Suprapubic skin (tissue), 4 donors: ENCODE data around the gene ASCC2. TPM values are rescaled to one million over a fixed set of nuclear protein-coding genes. Genes with fewer than 3 reads are reported as not detected.
A peak's percentile ranks its signal among the peaks of the same experiment; 100 is the strongest.

Source experiments
- DNase-seq, 2 donors: peaks; one replicate each; pipeline ENCODE4 v3.0.0-alpha.2; 2019; ENCODE audit warnings: low spot score in 2 of 2
- H3K27ac ChIP-seq: fragments of 200-600 bp; sonication (generic); one replicate; pipeline ENCODE4 v1.5.1; 2019
- H3K27me3 ChIP-seq: fragments of 200-600 bp; sonication (generic); one replicate; pipeline ENCODE4 v1.5.1; 2019
- H3K36me3 ChIP-seq: fragments of 200-600 bp; sonication (generic); one replicate; pipeline ENCODE4 v1.5.1; 2019
- H3K4me1 ChIP-seq: fragments of 200-600 bp; sonication (generic); one replicate; pipeline ENCODE4 v1.5.1; 2019
- H3K4me3 ChIP-seq: fragments of 200-600 bp; sonication (generic); one replicate; pipeline ENCODE4 v1.5.1; 2019; ENCODE audit warnings: mild to moderate bottlenecking
- H3K9me3 ChIP-seq: fragments of 200-600 bp; sonication (generic); one replicate; pipeline ENCODE4 v1.5.1; 2019
- EP300 ChIP-seq: sonication (generic); formaldehyde crosslinking; IDR thresholded peaks from one replicate; pipeline ENCODE4 v1.6.1; 2017; ENCODE audit warnings: antibody characterized with exemption
- POLR2A ChIP-seq, 2 donors: fragments of 450-650 bp; IDR thresholded peaks; one replicate each; pipeline ENCODE4 v1.6.1; 2017; ENCODE audit warnings: antibody characterized with exemption in 2 of 2, mild to moderate bottlenecking in 2 of 2, moderate library complexity in 2 of 2
- POLR2AphosphoS5 ChIP-seq, 3 donors: sonication (generic); formaldehyde crosslinking; IDR thresholded peaks; one replicate each; pipeline ENCODE4 v1.6.1; 2017; ENCODE audit warnings: antibody characterized with exemption in 3 of 3
- WGBS: methylation state at CpG from one replicate; pipeline ENCODE4 v1.1.5; 2018; 5-methylcytosine and 5-hydroxymethylcytosine counted together
- total RNA-seq, 4 donors: library from RNA; depleted of rRNA; stranded (reverse); fragments of >200 nt; gene quantifications; one replicate each; pipeline ENCODE4 v1.1.0, GENCODE V29; 2016
- TF ChIP-seq, protein P1 (sequence below), 2 donors: fragments of 200-600 bp in 1 of 2; fragments of 450-650 bp in 1 of 2; sonication (generic) in 1 of 2; IDR thresholded peaks; one replicate each; pipeline ENCODE4 v1.5.1; 2016 to 2019; ENCODE audit warnings: antibody characterized with exemption in 2 of 2, mild to moderate bottlenecking in 1 of 2, moderate library complexity in 1 of 2

Gene ASCC2
- total RNA-seq, 4 donors from 2014 or later: 35.6 to 57.3 (median 43.2) TPM

DNA sequence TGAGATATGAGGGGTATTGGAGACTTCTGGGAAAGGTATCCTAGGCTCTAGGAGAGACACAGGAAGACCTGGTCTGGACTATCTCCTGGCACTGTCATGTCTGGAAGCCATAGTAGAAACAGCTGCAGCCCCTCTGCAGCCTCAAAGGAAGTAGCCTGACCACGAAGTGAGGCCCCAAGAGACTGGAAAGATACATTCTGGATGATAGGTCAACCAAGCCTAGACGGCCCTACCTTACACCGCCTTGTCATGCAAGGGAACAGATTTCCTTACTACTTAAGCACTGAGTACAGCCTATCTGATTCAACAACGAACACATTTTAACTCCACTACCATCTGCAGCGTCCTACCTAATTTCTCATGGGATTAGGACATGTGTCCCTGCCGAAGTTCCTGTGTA, 39.8 kb downstream of the ASCC2 start:
- peaks cover 73% of the 10 kb centered on the region for H3K36me3 ChIP-seq
- no peaks in the 10 kb centered on the region for H3K9me3 ChIP-seq
- no peak for DNase-seq
- H3K4me1 ChIP-seq: peaks cover 28% of the 10 kb centered on the region
- H3K27ac ChIP-seq: peak overlapping the region; percentile 79
- no peaks in the 10 kb centered on the region for H3K27me3 ChIP-seq
- H3K4me3 ChIP-seq: no peak overlapping the region
- WGBS: 80% methylated on average over 6 of the region's 6 CpGs
- TF ChIP-seq, protein P1, sequence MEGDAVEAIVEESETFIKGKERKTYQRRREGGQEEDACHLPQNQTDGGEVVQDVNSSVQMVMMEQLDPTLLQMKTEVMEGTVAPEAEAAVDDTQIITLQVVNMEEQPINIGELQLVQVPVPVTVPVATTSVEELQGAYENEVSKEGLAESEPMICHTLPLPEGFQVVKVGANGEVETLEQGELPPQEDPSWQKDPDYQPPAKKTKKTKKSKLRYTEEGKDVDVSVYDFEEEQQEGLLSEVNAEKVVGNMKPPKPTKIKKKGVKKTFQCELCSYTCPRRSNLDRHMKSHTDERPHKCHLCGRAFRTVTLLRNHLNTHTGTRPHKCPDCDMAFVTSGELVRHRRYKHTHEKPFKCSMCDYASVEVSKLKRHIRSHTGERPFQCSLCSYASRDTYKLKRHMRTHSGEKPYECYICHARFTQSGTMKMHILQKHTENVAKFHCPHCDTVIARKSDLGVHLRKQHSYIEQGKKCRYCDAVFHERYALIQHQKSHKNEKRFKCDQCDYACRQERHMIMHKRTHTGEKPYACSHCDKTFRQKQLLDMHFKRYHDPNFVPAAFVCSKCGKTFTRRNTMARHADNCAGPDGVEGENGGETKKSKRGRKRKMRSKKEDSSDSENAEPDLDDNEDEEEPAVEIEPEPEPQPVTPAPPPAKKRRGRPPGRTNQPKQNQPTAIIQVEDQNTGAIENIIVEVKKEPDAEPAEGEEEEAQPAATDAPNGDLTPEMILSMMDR (IDR thresholded peaks at IDR 0.05): no peak
- TF ChIP-seq POLR2AphosphoS5 (IDR thresholded peaks at IDR 0.05): no peak
- no peak for TF ChIP-seq POLR2A (IDR thresholded peaks at IDR 0.05)
- no peak for TF ChIP-seq EP300

DNA sequence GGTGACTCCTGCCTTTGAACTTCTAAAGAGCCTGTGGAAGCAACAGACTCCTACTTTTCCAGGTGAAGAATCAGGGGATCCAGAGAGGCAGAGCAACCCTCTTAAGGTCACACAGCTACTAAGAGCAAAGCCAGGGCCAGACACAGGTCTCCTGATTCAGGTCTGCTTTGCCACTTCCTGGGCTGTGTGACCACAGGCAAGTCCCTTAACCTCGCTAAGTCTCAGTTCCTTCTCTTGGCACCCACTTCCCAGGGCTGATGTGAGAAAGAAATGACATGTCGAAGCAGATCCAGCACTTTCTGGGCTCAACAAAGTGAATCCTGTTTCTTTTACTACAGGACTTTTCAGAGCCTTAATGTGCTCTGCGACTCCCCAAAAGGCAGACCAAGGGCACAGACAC, 40.7 kb downstream of the ASCC2 start:
- no peak overlapping the region for H3K4me3 ChIP-seq
- TF ChIP-seq EP300 (no peak), POLR2AphosphoS5 (IDR thresholded peaks at IDR 0.05) (no peak), POLR2A (IDR thresholded peaks at IDR 0.05) (no peak)
- TF ChIP-seq, protein P1 (IDR thresholded peaks at IDR 0.05): no peak
- no peak overlapping the region for H3K27ac ChIP-seq
- no peak for DNase-seq
- WGBS: 83% methylated on average over 3 of the region's 3 CpGs
- peaks cover 28% of the 10 kb centered on the region for H3K4me1 ChIP-seq
- no peaks in the 10 kb centered on the region for H3K27me3 ChIP-seq
- H3K9me3 ChIP-seq: no peaks in the 10 kb centered on the region
- peaks cover 73% of the 10 kb centered on the region for H3K36me3 ChIP-seq

DNA sequence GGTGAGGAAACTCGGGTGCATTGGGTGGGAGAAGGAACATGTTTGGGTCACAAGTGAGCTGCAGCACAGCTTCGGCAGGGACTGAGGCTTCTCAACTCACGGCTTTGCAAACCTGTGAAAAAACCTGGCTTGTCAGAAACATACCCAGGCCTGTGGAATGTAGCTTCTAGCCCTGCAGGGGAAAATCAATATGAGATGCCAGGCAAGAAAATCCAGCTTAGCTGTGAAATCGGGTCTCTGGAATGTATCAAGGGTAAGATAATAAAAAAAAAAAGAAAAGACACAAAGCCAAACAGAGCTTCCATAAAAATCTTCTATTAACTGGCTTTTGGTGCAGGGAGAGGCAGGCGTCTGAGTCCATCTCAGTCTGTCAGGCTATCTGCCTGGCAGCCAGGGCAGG, 42.4 kb downstream of the ASCC2 start:
- Histone ChIP-seq H3K36me3 (peaks cover 73% of the 10 kb centered on the region), H3K27ac (no peak overlapping the region), H3K4me1 (peaks cover 28% of the 10 kb centered on the region), H3K9me3 (no peaks in the 10 kb centered on the region), H3K27me3 (no peaks in the 10 kb centered on the region), H3K4me3 (no peak overlapping the region)
- no peak for DNase-seq
- 69% methylated on average over 5 of the region's 5 CpGs for WGBS
- TF ChIP-seq EP300: no peak
- no peak for TF ChIP-seq POLR2AphosphoS5 (IDR thresholded peaks at IDR 0.05)
- TF ChIP-seq, protein P1 (IDR thresholded peaks at IDR 0.05): no peak
- no peak for TF ChIP-seq POLR2A (IDR thresholded peaks at IDR 0.05)

DNA sequence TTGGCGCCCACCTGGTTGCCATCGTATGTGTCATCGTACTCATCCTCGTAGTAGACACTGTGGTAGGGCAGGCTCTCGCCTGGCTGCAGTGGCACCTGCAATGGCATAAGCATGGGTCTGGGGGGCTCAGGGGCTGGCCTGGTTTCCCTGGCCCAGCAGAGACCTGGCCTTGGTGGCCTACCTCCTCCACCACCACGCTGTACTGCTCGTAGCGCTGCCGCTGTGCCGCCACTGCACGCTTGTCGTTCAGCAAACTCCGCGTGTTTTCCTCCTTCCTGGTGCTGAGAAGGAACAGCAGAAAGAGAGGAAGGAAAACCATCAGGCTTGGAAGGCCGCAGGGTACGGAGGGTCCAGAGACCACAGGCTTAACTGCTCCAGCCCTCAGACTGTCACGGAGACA, 44.7 kb downstream of the ASCC2 start:
- WGBS: 95% methylated on average over 13 of the region's 17 CpGs
- DNase-seq: no peak
- no peak for TF ChIP-seq EP300
- TF ChIP-seq POLR2AphosphoS5 (IDR thresholded peaks at IDR 0.05): no peak
- TF ChIP-seq, protein P1 (IDR thresholded peaks at IDR 0.05): no peak
- TF ChIP-seq POLR2A (IDR thresholded peaks at IDR 0.05): no peak
- Histone ChIP-seq H3K27ac (no peak overlapping the region), H3K4me1 (peaks cover 8% of the 10 kb centered on the region), H3K27me3 (no peaks in the 10 kb centered on the region), H3K4me3 (no peak overlapping the region), H3K36me3 (peaks cover 84% of the 10 kb centered on the region), H3K9me3 (no peaks in the 10 kb centered on the region)

DNA sequence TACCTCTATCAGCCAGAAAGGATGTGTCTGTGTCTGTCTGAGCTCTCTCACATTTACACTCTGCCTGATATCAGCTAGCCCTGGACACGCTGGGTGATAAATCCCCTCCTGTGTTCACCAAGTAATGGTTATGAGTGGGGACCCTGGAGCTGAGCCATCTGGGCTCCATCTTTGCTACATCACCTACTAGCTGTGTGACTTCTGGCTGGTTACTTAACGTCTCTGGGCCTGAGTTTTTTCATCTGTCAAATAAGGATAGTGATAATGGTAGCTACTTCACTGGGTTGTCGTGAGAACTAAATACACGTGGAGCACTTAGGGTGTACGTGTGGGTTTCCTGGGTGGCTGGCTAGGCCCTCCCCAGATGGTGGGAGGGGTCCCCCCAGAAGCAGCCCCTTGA, 48.0 kb downstream of the ASCC2 start:
- Histone ChIP-seq H3K9me3 (no peaks in the 10 kb centered on the region), H3K4me3 (no peak overlapping the region), H3K36me3 (peaks cover 70% of the 10 kb centered on the region), H3K27ac (no peak overlapping the region), H3K27me3 (no peaks in the 10 kb centered on the region), H3K4me1 (peaks cover 12% of the 10 kb centered on the region)
- TF ChIP-seq POLR2A (IDR thresholded peaks at IDR 0.05) (no peak), POLR2AphosphoS5 (IDR thresholded peaks at IDR 0.05) (no peak), EP300 (no peak)
- TF ChIP-seq, protein P1 (IDR thresholded peaks at IDR 0.05): no peak
- 87% methylated on average over 5 of the region's 5 CpGs for WGBS
- no peak for DNase-seq
